A673 (cell line): ENCODE data around the gene NAGS. TPM values are rescaled to one million over a fixed set of nuclear protein-coding genes. Genes with fewer than 3 reads are reported as not detected.
A peak's percentile ranks its signal among the peaks of the same experiment; 100 is the strongest.

Experiments
- BruUV-seq: library from RNA; stranded (reverse); fragments of 400-500 nt; replicated peaks from 2 replicates; lab custom pipeline; 2021; lab: Mats Ljungman, UMichigan
- CTCF ChIA-PET: fragments of 300-600 bp; sonication (Branson Sonifier 250); formaldehyde crosslinking; loops from one replicate; lab custom pipeline; 2022; ENCODE audit warnings: antibody characterized with exemption; lab: Charles Lee
- POLR2A ChIA-PET: fragments of 300-600 bp; sonication (Branson Sonifier 250); formaldehyde crosslinking; loops from one replicate; lab custom pipeline; 2022; ENCODE audit warnings: antibody characterized with exemption; ENCODE audit not compliant: low non-redundant PET; lab: Charles Lee
- DNase-seq: peaks from one replicate; pipeline ENCODE4 v3.0.0-alpha.2; 2015; ENCODE audit warnings: low spot score
- H3K27ac ChIP-seq: fragments of 200-600 bp; sonication (generic); 2 replicates; pipeline ENCODE4 v1.5.1; 2016; ENCODE audit warnings: mixed run types, low read depth, mild to moderate bottlenecking, mixed read lengths, antibody characterized with exemption, low read length; ENCODE audit not compliant: poor library complexity, severe bottlenecking
- H3K27me3 ChIP-seq: fragments of 200-600 bp; sonication (generic); replicated peaks from 2 replicates; pipeline ENCODE4 v1.6.1; 2017; ENCODE audit warnings: mixed run types, low read depth, mild to moderate bottlenecking, mixed read lengths, antibody characterized with exemption, low read length; ENCODE audit not compliant: insufficient read depth, poor library complexity
- H3K36me3 ChIP-seq: fragments of 200-600 bp; sonication (generic); 2 replicates; pipeline ENCODE4 v1.6.1; 2016; ENCODE audit warnings: mixed run types, mild to moderate bottlenecking, mixed read lengths, antibody characterized with exemption, low read length; ENCODE audit not compliant: insufficient read depth, poor library complexity, severe bottlenecking
- H3K4me1 ChIP-seq: fragments of 200-600 bp; sonication (generic); 2 replicates; pipeline ENCODE4 v1.6.1; 2017; ENCODE audit warnings: mixed run types, mild to moderate bottlenecking, mixed read lengths, antibody characterized with exemption, low read length; ENCODE audit not compliant: insufficient read depth, poor library complexity, severe bottlenecking
- H3K4me3 ChIP-seq: fragments of 200-600 bp; sonication (generic); 2 replicates; pipeline ENCODE4 v1.5.1; 2016; ENCODE audit warnings: low read depth, mixed run types, mild to moderate bottlenecking, mixed read lengths, low read length; ENCODE audit not compliant: poor library complexity, severe bottlenecking
- H3K9me3 ChIP-seq: fragments of 200-600 bp; sonication (generic); 2 replicates; pipeline ENCODE4 v1.6.1; 2016; ENCODE audit warnings: mixed run types, low read depth, mild to moderate bottlenecking, mixed read lengths, antibody characterized with exemption, low read length; ENCODE audit not compliant: poor library complexity, severe bottlenecking
- EZH2 ChIP-seq: fragments of 200-600 bp; sonication (generic); IDR thresholded peaks from 2 replicates; pipeline ENCODE4 v1.6.1; 2017; ENCODE audit warnings: borderline replicate concordance, low read depth, mild to moderate bottlenecking, mixed read lengths, antibody characterized with exemption, low read length; ENCODE audit not compliant: poor library complexity, severe bottlenecking
- intact Hi-C: fragments of 100-400 bp; cut with micrococcal nuclease; formaldehyde crosslinking; loops from one replicate; pipeline ENCODE4 v1.10.0; 2022; ENCODE audit not compliant: unreplicated experiment
- total RNA-seq: library from RNA; stranded (reverse); gene quantifications from 2 replicates; pipeline ENCODE4 v1.2.3, GENCODE V29; 2021
- TF ChIP-seq, protein P1 (sequence below): fragments of 300-800, 200-600 bp; sonication (generic); conservative IDR thresholded peaks from 2 replicates; pipeline ENCODE4 v1.5.1; 2017; ENCODE audit warnings: low read depth, mild to moderate bottlenecking, antibody characterized with exemption, low read length, moderate library complexity, mixed read lengths

NAGS gene
- total RNA-seq, 1 experiment from 2014 or later = 0.24 TPM

DNA sequence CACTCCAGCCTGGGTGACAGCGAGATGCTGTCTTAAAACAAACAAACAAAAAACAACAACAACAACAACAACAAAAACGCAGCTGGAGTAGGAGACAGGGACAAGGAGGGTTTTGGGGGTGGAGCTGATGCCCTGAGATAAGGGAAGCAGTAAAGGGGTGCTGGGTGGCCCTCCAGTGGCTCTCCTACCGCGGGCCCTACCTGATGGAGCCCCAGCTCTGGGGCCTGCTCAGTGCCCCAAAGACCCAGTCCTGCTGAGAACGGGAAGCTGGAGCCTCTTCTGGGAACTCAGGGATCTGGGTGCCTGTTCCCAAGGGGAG lies 21.3 kb upstream of the NAGS start:
- TF ChIP-seq, protein P1, sequence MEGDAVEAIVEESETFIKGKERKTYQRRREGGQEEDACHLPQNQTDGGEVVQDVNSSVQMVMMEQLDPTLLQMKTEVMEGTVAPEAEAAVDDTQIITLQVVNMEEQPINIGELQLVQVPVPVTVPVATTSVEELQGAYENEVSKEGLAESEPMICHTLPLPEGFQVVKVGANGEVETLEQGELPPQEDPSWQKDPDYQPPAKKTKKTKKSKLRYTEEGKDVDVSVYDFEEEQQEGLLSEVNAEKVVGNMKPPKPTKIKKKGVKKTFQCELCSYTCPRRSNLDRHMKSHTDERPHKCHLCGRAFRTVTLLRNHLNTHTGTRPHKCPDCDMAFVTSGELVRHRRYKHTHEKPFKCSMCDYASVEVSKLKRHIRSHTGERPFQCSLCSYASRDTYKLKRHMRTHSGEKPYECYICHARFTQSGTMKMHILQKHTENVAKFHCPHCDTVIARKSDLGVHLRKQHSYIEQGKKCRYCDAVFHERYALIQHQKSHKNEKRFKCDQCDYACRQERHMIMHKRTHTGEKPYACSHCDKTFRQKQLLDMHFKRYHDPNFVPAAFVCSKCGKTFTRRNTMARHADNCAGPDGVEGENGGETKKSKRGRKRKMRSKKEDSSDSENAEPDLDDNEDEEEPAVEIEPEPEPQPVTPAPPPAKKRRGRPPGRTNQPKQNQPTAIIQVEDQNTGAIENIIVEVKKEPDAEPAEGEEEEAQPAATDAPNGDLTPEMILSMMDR = no peak
- no peak for TF ChIP-seq EZH2
- DNase-seq = no peak
- ChIA-PET POLR2A (no interaction called here), CTCF (no interaction called here)
- no peaks in the 10 kb centered on the region for H3K4me1 ChIP-seq
- no peak overlapping the region for H3K27ac ChIP-seq
- BruUV-seq = no TSS peak
- no peaks in the 10 kb centered on the region for H3K9me3 ChIP-seq
- intact Hi-C loops = no loop called here
- no peaks in the 10 kb centered on the region for H3K27me3 ChIP-seq
- no peaks in the 10 kb centered on the region for H3K36me3 ChIP-seq
- peak overlapping the region; percentile 42 for H3K4me3 ChIP-seq

DNA sequence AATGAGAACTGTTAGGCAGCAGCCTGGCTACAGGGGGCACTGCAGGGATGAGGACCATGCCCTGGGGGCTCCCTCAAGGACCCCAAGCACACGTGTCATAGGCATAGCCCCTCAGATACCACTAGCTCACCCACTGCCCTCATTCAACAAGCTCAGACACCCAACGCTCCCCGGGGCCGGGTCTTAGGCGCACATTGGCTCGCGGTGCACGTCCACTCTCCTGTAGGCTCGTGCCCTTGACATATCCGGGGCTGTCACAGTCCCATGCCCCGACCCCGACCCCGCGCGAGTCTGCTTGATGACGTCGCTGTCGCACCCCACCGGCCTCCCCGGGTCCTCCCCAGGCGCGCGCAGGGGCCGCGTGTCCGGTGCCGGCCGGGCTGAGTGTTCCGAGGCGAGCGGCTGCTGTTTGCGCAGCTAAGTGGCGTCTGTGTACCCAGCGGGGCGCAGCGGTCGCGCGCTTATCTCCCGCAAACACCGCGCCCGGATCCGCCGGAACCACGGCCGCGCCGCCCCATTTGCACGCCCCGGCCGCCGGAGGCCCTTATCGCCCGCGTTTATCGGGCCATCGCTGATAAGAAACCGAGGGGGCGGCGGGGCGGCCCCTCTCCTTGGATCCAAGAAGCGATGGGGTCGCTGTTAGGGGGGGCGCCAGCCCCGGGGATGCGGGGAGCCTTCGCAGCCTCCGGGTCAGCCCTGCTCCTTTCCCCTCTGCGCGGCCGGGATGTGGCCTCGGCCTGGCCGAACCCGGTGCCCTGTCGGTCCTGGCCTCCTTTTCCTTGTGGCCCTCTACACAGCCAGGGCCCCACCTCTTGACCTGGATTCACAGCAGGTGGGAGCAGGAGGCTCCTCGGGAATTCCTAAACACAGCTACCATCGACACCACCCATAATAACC lies 20.7 kb upstream of the NAGS start:
- no peaks in the 10 kb centered on the region for H3K4me1 ChIP-seq
- no peaks in the 10 kb centered on the region for H3K9me3 ChIP-seq
- POLR2A ChIA-PET = no interaction called here
- intact Hi-C loops = no loop called here
- no peaks in the 10 kb centered on the region for H3K36me3 ChIP-seq
- no TSS peak for BruUV-seq
- CTCF ChIA-PET = no interaction called here
- H3K27me3 ChIP-seq = no peaks in the 10 kb centered on the region
- peak overlapping the region; percentile 42 for H3K4me3 ChIP-seq
- no peak for DNase-seq
- no peak overlapping the region for H3K27ac ChIP-seq
- TF ChIP-seq, protein P1 = peak; percentile 47
- no peak for TF ChIP-seq EZH2

DNA sequence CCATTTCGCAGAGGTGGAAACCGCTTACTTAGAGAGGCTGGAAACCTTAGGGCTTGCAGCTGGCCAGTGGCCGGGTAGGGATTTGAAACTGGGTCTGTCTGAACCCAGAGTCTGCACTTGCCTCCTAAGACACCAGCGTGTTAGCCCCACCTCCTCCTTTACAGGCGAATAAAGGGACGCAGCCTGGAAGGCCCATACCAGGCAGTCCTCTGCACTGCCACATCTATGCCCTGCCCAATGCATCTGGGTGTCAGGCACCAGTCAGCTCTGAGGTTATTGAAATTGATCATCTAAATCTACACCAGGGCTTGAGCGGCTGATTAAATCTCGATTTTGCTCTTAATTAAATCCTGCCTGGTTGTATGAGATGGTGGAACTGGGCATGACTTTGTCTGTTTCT lies 19.9 kb upstream of the NAGS start:
- Histone ChIP-seq H3K9me3 (no peaks in the 10 kb centered on the region), H3K36me3 (no peaks in the 10 kb centered on the region), H3K27me3 (no peaks in the 10 kb centered on the region), H3K4me1 (no peaks in the 10 kb centered on the region), H3K27ac (no peak overlapping the region), H3K4me3 (no peak overlapping the region)
- ChIA-PET CTCF (no interaction called here), POLR2A (no interaction called here)
- TF ChIP-seq EZH2 = no peak
- TF ChIP-seq, protein P1 = no peak
- BruUV-seq = no TSS peak
- DNase-seq = no peak
- intact Hi-C loops = no loop called here
